T-cell (primary cell): Measurements from ENCODE around the gene KCNIP3. TPM values are rescaled to one million over a fixed set of nuclear protein-coding genes. Genes with fewer than 3 reads are reported as not detected.

Source experiments
- ATAC-seq, 4 experiments: fragments of 200-7000 bp in 3 of 4; fragments of 150-1000 bp in 1 of 4; cut with Tn5 transposase; replicated peaks in 1 of 4; 1 replicate in 3 of 4; 2 replicates in 1 of 4; pipeline ENCODE4 v1.10.0; 2021; ENCODE audit warnings: moderate library complexity in 3 of 4, mild to moderate bottlenecking in 2 of 4, moderate number of reproducible peaks in 1 of 4
- CTCF ChIA-PET, 2 donors: fragments of 300-600 bp; sonication (Branson Sonifier 250); formaldehyde crosslinking; loops; one replicate each; lab custom pipeline; 2022; ENCODE audit warnings: antibody characterized with exemption in 2 of 2; lab: Charles Lee
- POLR2A ChIA-PET, 2 donors: fragments of 300-600 bp; sonication (Branson Sonifier 250); formaldehyde crosslinking; loops; one replicate each; lab custom pipeline; 2022; ENCODE audit warnings: antibody characterized with exemption in 2 of 2; lab: Charles Lee
- DNase-seq, 35 experiments: peaks; one replicate each; pipeline versions ENCODE4 v3.0.0 to v3.0.0-alpha.2; 2013 to 2023
- H3K27ac ChIP-seq: one replicate; pipeline ENCODE4 v1.5.1; 2013; ENCODE audit warnings: low read length
- H3K27me3 ChIP-seq, 2 experiments: replicated peaks in 1 of 2; 1 replicate in 1 of 2; 2 replicates in 1 of 2; pipeline versions ENCODE4 v1.6.1 to v1.7.0; 2013; ENCODE audit warnings: low read length in 1 of 2, mixed read lengths in 1 of 2; ENCODE audit not compliant: control insufficient read depth in 2 of 2, insufficient read depth in 2 of 2; ENCODE audit errors: extremely low read depth in 1 of 2
- H3K36me3 ChIP-seq, 2 donors: 1 replicate in 1 of 2; 2 replicates in 1 of 2; pipeline versions ENCODE4 v1.6.1 to v1.7.0; 2013; ENCODE audit warnings: low read length in 1 of 2; ENCODE audit not compliant: control insufficient read depth in 2 of 2, insufficient read depth in 1 of 2; ENCODE audit errors: extremely low read depth in 1 of 2
- H3K4me1 ChIP-seq, 2 experiments: 1 replicate in 1 of 2; 2 replicates in 1 of 2; pipeline versions ENCODE4 v1.6.1 to v1.7.0; 2013; ENCODE audit warnings: low read length in 2 of 2, mixed read lengths in 1 of 2; ENCODE audit not compliant: insufficient read depth in 2 of 2, control insufficient read depth in 1 of 2; ENCODE audit errors: extremely low read depth in 1 of 2
- H3K4me3 ChIP-seq, 2 donors: 1 replicate in 1 of 2; 2 replicates in 1 of 2; pipeline versions ENCODE4 v1.5.1 to v1.7.0; 2013; ENCODE audit warnings: mild to moderate bottlenecking in 2 of 2, low read length in 1 of 2, moderate library complexity in 1 of 2; ENCODE audit not compliant: control insufficient read depth in 1 of 2; ENCODE audit errors: extremely low read depth in 1 of 2
- H3K9me3 ChIP-seq: 2 replicates; pipeline ENCODE4 v1.7.0; 2013
- H3K27ac Mint-ChIP-seq, 2 donors: one replicate each; pipeline ENCODE4 v1.8.0; 2020 to 2021; ENCODE audit warnings: mild to moderate bottlenecking in 2 of 2, mixed read lengths in 2 of 2
- H3K27me3 Mint-ChIP-seq, 2 donors: one replicate each; pipeline ENCODE4 v1.8.0; 2021 to 2022; ENCODE audit warnings: mixed read lengths in 2 of 2
- H3K36me3 Mint-ChIP-seq: one replicate; pipeline ENCODE4 v1.8.0; 2021; ENCODE audit warnings: mixed read lengths
- H3K4me1 Mint-ChIP-seq, 3 donors: one replicate each; pipeline ENCODE4 v1.8.0; 2020 to 2022; ENCODE audit warnings: mixed read lengths in 3 of 3, mild to moderate bottlenecking in 1 of 3
- H3K4me3 Mint-ChIP-seq, 3 donors: one replicate each; pipeline ENCODE4 v1.8.0; 2020 to 2022; ENCODE audit warnings: mild to moderate bottlenecking in 3 of 3, mixed read lengths in 3 of 3, moderate library complexity in 3 of 3
- H3K9me3 Mint-ChIP-seq, 3 donors: one replicate each; pipeline ENCODE4 v1.8.0; 2020 to 2022; ENCODE audit warnings: mixed read lengths in 3 of 3
- WGBS: methylation state at CpG from one replicate; pipeline ENCODE4 v1.1.5; 2013; ENCODE audit warnings: missing lambda C conversion rate; ENCODE audit not compliant: insufficient coverage; 5-methylcytosine and 5-hydroxymethylcytosine counted together
- total RNA-seq, 35 experiments: library from RNA in 6 of 35; stranded (reverse) in 6 of 35; fragments of 120-200 nt in 1 of 35; gene quantifications; one replicate each; pipeline versions ENCODE4 v1.2.1 to v1.2.4 and lab custom pipeline; 2013 to 2026

KCNIP3 gene
- total RNA-seq, 5 donors from 2014 or later (not counting 1 experiment from before 2014, with no cell fraction given), result not detected

GRCh38 chr2:95315801-95316411 is 18.8 kb downstream of the KCNIP3 start:
- 78% methylated on average over 17 of the region's 19 CpGs for WGBS
- H3K27ac ChIP-seq, result no peak overlapping the region
- no peak overlapping the region for H3K4me3 Mint-ChIP-seq
- no peak overlapping the region for H3K27ac Mint-ChIP-seq
- ATAC-seq, result no peak
- H3K9me3 Mint-ChIP-seq, result no peaks in the 10 kb centered on the region
- POLR2A ChIA-PET, result no interaction called here
- peaks cover 0 to 8% of the 10 kb centered on the region in 2 experiments for H3K27me3 ChIP-seq
- H3K36me3 ChIP-seq, result no peaks in the 10 kb centered on the region
- H3K4me3 ChIP-seq, result no peak overlapping the region
- H3K4me1 Mint-ChIP-seq, result no peaks in the 10 kb centered on the region
- no peaks in the 10 kb centered on the region for H3K9me3 ChIP-seq
- H3K36me3 Mint-ChIP-seq, result no peaks in the 10 kb centered on the region
- no peaks in the 10 kb centered on the region for H3K4me1 ChIP-seq
- CTCF ChIA-PET, result interaction anchor here in 1 of 2 donors (0.6 kb wide), 1 partner anchor 28 kb away, joined by 5 read pairs; no protein-coding TSS in a partner anchor
- H3K27me3 Mint-ChIP-seq, result peaks cover 0 to 6% of the 10 kb centered on the region in 2 donors
- no peak for DNase-seq

- H3K9me3 Mint-ChIP-seq, result no peaks in the 10 kb centered on the region
- H3K27me3 ChIP-seq, result peaks cover 0 to 8% of the 10 kb centered on the region in 2 experiments
- ChIA-PET POLR2A (no interaction called here), CTCF (no interaction called here)
- H3K27me3 Mint-ChIP-seq, result peaks cover 0 to 6% of the 10 kb centered on the region in 2 donors
- no peaks in the 10 kb centered on the region for H3K4me1 ChIP-seq
- H3K4me3 ChIP-seq, result no peak overlapping the region
- no peaks in the 10 kb centered on the region for H3K36me3 Mint-ChIP-seq
- no peaks in the 10 kb centered on the region for H3K4me1 Mint-ChIP-seq
- H3K4me3 Mint-ChIP-seq, result no peak overlapping the region
- H3K36me3 ChIP-seq, result no peaks in the 10 kb centered on the region
- 72% methylated on average over 7 of the region's 8 CpGs for WGBS
- no peak overlapping the region for H3K27ac Mint-ChIP-seq
- no peak for DNase-seq
- no peaks in the 10 kb centered on the region for H3K9me3 ChIP-seq
- no peak overlapping the region for H3K27ac ChIP-seq
- no peak for ATAC-seq
Observed at GRCh38 chr2:95316466-95317122, 19.4 kb downstream of the KCNIP3 start.

GRCh38 chr2:95317123-95317500 is 20.0 kb downstream of the KCNIP3 start:
- no peaks in the 10 kb centered on the region for H3K9me3 ChIP-seq
- no peak overlapping the region for H3K27ac ChIP-seq
- no peak overlapping the region for H3K27ac Mint-ChIP-seq
- 57% methylated on average over 5 of the region's 6 CpGs for WGBS
- H3K4me3 ChIP-seq, result no peak overlapping the region
- H3K4me1 Mint-ChIP-seq, result no peaks in the 10 kb centered on the region
- no peaks in the 10 kb centered on the region for H3K36me3 Mint-ChIP-seq
- peaks cover 0 to 6% of the 10 kb centered on the region in 2 experiments for H3K27me3 ChIP-seq
- ChIA-PET CTCF (no interaction called here), POLR2A (no interaction called here)
- peaks cover 0 to 6% of the 10 kb centered on the region in 2 donors for H3K27me3 Mint-ChIP-seq
- H3K36me3 ChIP-seq, result no peaks in the 10 kb centered on the region
- H3K4me3 Mint-ChIP-seq, result no peak overlapping the region
- ATAC-seq (no peak), DNase-seq (no peak)
- no peaks in the 10 kb centered on the region for H3K9me3 Mint-ChIP-seq
- no peaks in the 10 kb centered on the region for H3K4me1 ChIP-seq

- no peaks in the 10 kb centered on the region for H3K36me3 Mint-ChIP-seq
- no peaks in the 10 kb centered on the region for H3K36me3 ChIP-seq
- H3K27ac ChIP-seq, result no peak overlapping the region
- H3K4me3 Mint-ChIP-seq, result no peak overlapping the region
- H3K9me3 ChIP-seq, result no peaks in the 10 kb centered on the region
- no peaks in the 10 kb centered on the region for H3K4me1 ChIP-seq
- no peak overlapping the region for H3K4me3 ChIP-seq
- peaks cover 0 to 6% of the 10 kb centered on the region in 2 donors for H3K27me3 Mint-ChIP-seq
- no peaks in the 10 kb centered on the region for H3K4me1 Mint-ChIP-seq
- no peak for ATAC-seq
- POLR2A ChIA-PET, result no interaction called here
- CTCF ChIA-PET, result no interaction called here
- H3K9me3 Mint-ChIP-seq, result no peaks in the 10 kb centered on the region
- no peak for DNase-seq
- no peak overlapping the region for H3K27ac Mint-ChIP-seq
- H3K27me3 ChIP-seq, result peaks cover 0 to 6% of the 10 kb centered on the region in 2 experiments
- WGBS, result 93% methylated on average over 5 of the region's 12 CpGs
Observed at GRCh38 chr2:95317665-95318425, 20.7 kb downstream of the KCNIP3 start.

GRCh38 chr2:95318431-95319220 is 21.5 kb downstream of the KCNIP3 start:
- 70% methylated on average over 13 of the region's 13 CpGs for WGBS
- Mint-ChIP-seq H3K27me3 (peaks cover 0 to 4% of the 10 kb centered on the region in 2 donors), H3K36me3 (no peaks in the 10 kb centered on the region), H3K4me3 (no peak overlapping the region), H3K4me1 (no peaks in the 10 kb centered on the region), H3K9me3 (no peaks in the 10 kb centered on the region), H3K27ac (no peak overlapping the region)
- no peaks in the 10 kb centered on the region for H3K4me1 ChIP-seq
- H3K27ac ChIP-seq, result no peak overlapping the region
- ChIA-PET CTCF (no interaction called here), POLR2A (no interaction called here)
- no peaks in the 10 kb centered on the region for H3K9me3 ChIP-seq
- DNase-seq (no peak), ATAC-seq (no peak)
- no peaks in the 10 kb centered on the region for H3K36me3 ChIP-seq
- no peak overlapping the region for H3K4me3 ChIP-seq
- H3K27me3 ChIP-seq, result peaks cover 0 to 6% of the 10 kb centered on the region in 2 experiments
